A549 (cell line): ENCODE measurements around the gene C2CD3. TPM values are rescaled to one million over a fixed set of nuclear protein-coding genes. Genes with fewer than 3 reads are reported as not detected.

Source experiments
- ATAC-seq, 2 experiments: fragments of 200-7000 bp in 1 of 2; fragments of >200 bp in 1 of 2; cut with Nextera tagmentation in 1 of 2; cut with Tn5 transposase in 1 of 2; 3 replicates each; pipeline versions ENCODE4 v1.8.0 to v1.9.1; 2018 to 2020; ENCODE audit warnings: mild to moderate bottlenecking in 1 of 2, moderate library complexity in 1 of 2
- CTCF ChIA-PET: fragments of 300-600 bp; sonication (Branson Sonifier 250); formaldehyde crosslinking; extraction: SDS; loops from one replicate; lab custom pipeline; 2021; ENCODE audit warnings: antibody characterized with exemption, inconsistent platforms; lab: Yijun Ruan, JAX
- POLR2A ChIA-PET: fragments of 350-600 bp; formaldehyde crosslinking; extraction: SDS; loops from one replicate; lab custom pipeline; 2021; ENCODE audit warnings: antibody characterized with exemption, inconsistent platforms; lab: Yijun Ruan, JAX
- DNase-seq, 2 experiments: peaks; one replicate each; pipeline versions ENCODE4 v3.0.0 to v3.0.0-alpha.2; 2011 to 2016; ENCODE audit warnings: low read depth in 1 of 2, low spot score in 1 of 2
- FAIRE-seq: peaks from 2 replicates; lab custom pipeline; 2011; peaks lifted over from hg19 to GRCh38; lab: Jason Lieb, UNC
- H3K27ac ChIP-seq, 2 experiments: fragments of >200 bp; sonication (Bioruptor Twin); formaldehyde crosslinking; 3 replicates each; pipeline ENCODE4 v1.5.1; 2016 to 2017
- H3K4me1 ChIP-seq: fragments of >200 bp; sonication (Bioruptor Twin); formaldehyde crosslinking; 3 replicates; pipeline ENCODE4 v1.6.1; 2016
- H3K4me2 ChIP-seq: fragments of >200 bp; sonication (Bioruptor Twin); formaldehyde crosslinking; 3 replicates; pipeline ENCODE4 v1.6.1; 2016
- H3K4me3 ChIP-seq: fragments of >200 bp; sonication (Bioruptor Twin); formaldehyde crosslinking; 3 replicates; pipeline ENCODE4 v1.5.1; 2016
- H3K9me3 ChIP-seq: fragments of >200 bp; sonication (Bioruptor Twin); formaldehyde crosslinking; 3 replicates; pipeline ENCODE4 v1.6.1; 2016
- ATOH8 ChIP-seq: fragments of 250-450 bp; sonication (Bioruptor Pico); IDR thresholded peaks from 2 replicates; pipeline ENCODE4 v1.5.0; 2020; ENCODE audit warnings: low read depth, mild to moderate bottlenecking, moderate library complexity
- CBX2 ChIP-seq: fragments of 200-600 bp; sonication (generic); IDR thresholded peaks from 2 replicates; pipeline ENCODE4 v1.6.1; 2016; ENCODE audit warnings: low read depth, mild to moderate bottlenecking, borderline replicate concordance
- CEBPB ChIP-seq, 2 experiments: fragments of >200 bp in 1 of 2; sonication (Bioruptor Twin) in 1 of 2; formaldehyde crosslinking in 1 of 2; IDR thresholded peaks; 2 replicates each; pipeline ENCODE4 v1.6.1; 2012 to 2016
- CHD2 ChIP-seq: fragments of 150-350 bp; IDR thresholded peaks from 2 replicates; pipeline ENCODE4 v1.6.1; 2014; ENCODE audit warnings: low read length; ENCODE audit not compliant: partially characterized antibody
- E2F6 ChIP-seq: IDR thresholded peaks from 2 replicates; pipeline ENCODE4 v1.6.1; 2012; ENCODE audit warnings: low read depth, borderline replicate concordance
- EHMT2 ChIP-seq: fragments of 200-600 bp; sonication (generic); IDR thresholded peaks from 2 replicates; pipeline ENCODE4 v1.6.1; 2016; ENCODE audit warnings: antibody characterized with exemption, low read depth, mild to moderate bottlenecking, moderate library complexity
- ESRRA ChIP-seq: fragments of 150-350 bp; IDR thresholded peaks from 2 replicates; pipeline ENCODE4 v1.6.1; 2014; ENCODE audit warnings: mild to moderate bottlenecking, low read length, borderline replicate concordance
- FOSB ChIP-seq: fragments of 250-450 bp; sonication (Bioruptor Pico); IDR thresholded peaks from 2 replicates; pipeline ENCODE4 v1.5.0; 2020; ENCODE audit warnings: mild to moderate bottlenecking, moderate library complexity
- FOXS1 ChIP-seq: fragments of 250-450 bp; sonication (Bioruptor Pico); IDR thresholded peaks from 2 replicates; pipeline ENCODE4 v1.5.0; 2020; ENCODE audit warnings: mild to moderate bottlenecking, moderate library complexity
- HDAC2 ChIP-seq: fragments of 200-600 bp; sonication (generic); IDR thresholded peaks from 2 replicates; pipeline ENCODE4 v1.6.1; 2016
- HMGXB4 ChIP-seq: fragments of 250-450 bp; sonication (Bioruptor Pico); IDR thresholded peaks from 2 replicates; pipeline ENCODE4 v1.5.0; 2021; ENCODE audit warnings: mild to moderate bottlenecking, moderate library complexity, borderline replicate concordance
- JUN ChIP-seq, 2 experiments: fragments of >200 bp; sonication (Bioruptor Twin); formaldehyde crosslinking; IDR thresholded peaks; 2 replicates in 1 of 2; 3 replicates in 1 of 2; pipeline ENCODE4 v1.6.1; 2016 to 2017
- KDM1A ChIP-seq: fragments of 200-600 bp; sonication (generic); IDR thresholded peaks from 2 replicates; pipeline ENCODE4 v1.6.1; 2016; ENCODE audit warnings: low read depth, mild to moderate bottlenecking
- MAZ ChIP-seq: fragments of 150-350 bp; IDR thresholded peaks from 2 replicates; pipeline ENCODE4 v1.6.1; 2014; ENCODE audit warnings: antibody characterized with exemption, low read depth, low read length, borderline replicate concordance
- MYC ChIP-seq: IDR thresholded peaks from 2 replicates; pipeline ENCODE4 v1.6.1; 2012; ENCODE audit warnings: mild to moderate bottlenecking, inconsistent platforms, low read length, improper control_type of control experiment, borderline replicate concordance
- NPAS2 ChIP-seq: fragments of 250-450 bp; sonication (Bioruptor Pico); IDR thresholded peaks from 2 replicates; pipeline ENCODE4 v1.8.0; 2022; ENCODE audit warnings: mild to moderate bottlenecking, moderate library complexity, borderline replicate concordance
- PBX3 ChIP-seq: IDR thresholded peaks from 2 replicates; pipeline ENCODE4 v1.6.1; 2012
- POLR2A ChIP-seq: IDR thresholded peaks from 2 replicates; pipeline ENCODE4 v1.6.1; 2012; ENCODE audit warnings: mild to moderate bottlenecking, low read length
- RARB ChIP-seq: fragments of 250-450 bp; sonication (Bioruptor Pico); IDR thresholded peaks from 2 replicates; pipeline ENCODE4 v1.8.0; 2021; ENCODE audit warnings: mild to moderate bottlenecking, moderate library complexity
- REST ChIP-seq: fragments of 200-600 bp; sonication (generic); IDR thresholded peaks from 2 replicates; pipeline ENCODE4 v1.6.1; 2016; ENCODE audit warnings: antibody characterized with exemption, mild to moderate bottlenecking, moderate library complexity
- RNF2 ChIP-seq: fragments of 200-600 bp; sonication (generic); IDR thresholded peaks from 2 replicates; pipeline ENCODE4 v1.6.1; 2016; ENCODE audit warnings: low read depth, mild to moderate bottlenecking, antibody characterized with exemption, moderate library complexity, borderline replicate concordance
- SMC3 ChIP-seq: fragments of >200 bp; sonication (Bioruptor Twin); formaldehyde crosslinking; IDR thresholded peaks from 3 replicates; pipeline ENCODE4 v1.6.1; 2018; ENCODE audit warnings: inconsistent platforms
- ZC3H11A ChIP-seq: fragments of 450-650 bp; IDR thresholded peaks from 2 replicates; pipeline ENCODE4 v1.6.1; 2014; ENCODE audit warnings: antibody characterized with exemption, mild to moderate bottlenecking
- WGBS: methylation state at CpG from one replicate; pipeline ENCODE4 v1.1.6; 2017; ENCODE audit errors: missing lambda C conversion rate; 5-methylcytosine and 5-hydroxymethylcytosine counted together
- polyA plus RNA-seq, 4 experiments: library from polyadenylated mRNA; depleted of rRNA in 3 of 4; stranded (reverse); fragments of >200 nt; fragmentation: RNase III in 1 of 4; extraction: RNeasy Plus Mini Kit Qiagen cat#74134 plus additional on column Dnase treatment in 1 of 4; gene quantifications; 2 replicates in 3 of 4; 3 replicates in 1 of 4; pipeline ENCODE4 v1.2.3, GENCODE V29; 2011 to 2017

C2CD3 gene
- polyA plus RNA-seq, 2 of the 4 experiments (the other 2 are of a cell fraction): 15.2 to 19.8 TPM

- ChIA-PET POLR2A (no interaction called here), CTCF (interaction anchor here (0.5 kb wide), 1 partner anchor 1118 kb away, joined by 3 read pairs; no protein-coding TSS in a partner anchor)
- H3K4me2 ChIP-seq: no peak overlapping the region
- H3K27ac ChIP-seq: no peak overlapping the region
- no peak for FAIRE-seq
- no peak for DNase-seq
- no peak overlapping the region for H3K4me3 ChIP-seq
- H3K4me1 ChIP-seq: no peaks in the 10 kb centered on the region
- no peak; a peak in 1 of 6 replicates for ATAC-seq
- no peak for TF ChIP-seq ATOH8 (CRISPR knock-in tag)
- TF ChIP-seq REST: no peak
- TF ChIP-seq CEBPB (IDR thresholded peaks at IDR 0.05): no peak
- no peak for TF ChIP-seq RARB
- TF ChIP-seq FOXS1 (CRISPR knock-in tag): no peak
- TF ChIP-seq ZC3H11A: no peak
- TF ChIP-seq PBX3: no peak
- no peak for TF ChIP-seq RNF2
- TF ChIP-seq MAZ: no peak
- TF ChIP-seq KDM1A: no peak
- no peak for TF ChIP-seq SMC3
- no peak for TF ChIP-seq CHD2
- no peak for TF ChIP-seq ESRRA
- no peak for TF ChIP-seq E2F6
- 73% methylated on average over 4 of the region's 4 CpGs for WGBS
- H3K9me3 ChIP-seq: no peaks in the 10 kb centered on the region
Observed at GRCh38 chr11:73996161-73996747, 174.5 kb downstream of the C2CD3 start.

GRCh38 chr11:73995731-73996130 lies 175.1 kb downstream of the C2CD3 start:
- no peak overlapping the region for H3K4me3 ChIP-seq
- no peaks in the 10 kb centered on the region for H3K4me1 ChIP-seq
- FAIRE-seq (no peak), ATAC-seq (no peak), DNase-seq (no peak)
- POLR2A ChIA-PET: no interaction called here
- CTCF ChIA-PET: interaction anchor here (0.5 kb wide), 1 partner anchor 1117 kb away, joined by 3 read pairs; no protein-coding TSS in a partner anchor
- H3K27ac ChIP-seq: no peak overlapping the region
- no peak overlapping the region for H3K4me2 ChIP-seq
- no peaks in the 10 kb centered on the region for H3K9me3 ChIP-seq
- TF ChIP-seq NPAS2 (CRISPR knock-in tag) (no peak), POLR2A (no peak), ATOH8 (CRISPR knock-in tag) (no peak), FOSB (CRISPR knock-in tag) (no peak), RNF2 (no peak), EHMT2 (no peak), CBX2 (no peak), JUN (IDR thresholded peaks at IDR 0.05) (no peak), HMGXB4 (CRISPR knock-in tag) (no peak), MYC (no peak), HDAC2 (no peak)
- 43% methylated on average over 2 of the region's 2 CpGs for WGBS
